Measurements from ENCODE around the gene CCDC85C. TPM values are rescaled to one million over a fixed set of nuclear protein-coding genes. Genes with fewer than 3 reads are reported as not detected.

The CCDC85C gene
- total RNA-seq, 2 experiments from 2014 or later: 6.4 to 15.0 TPM

GRCh38 chr14:99509871-99510555 lies 94.0 kb downstream of the CCDC85C start:
- CTCF ChIA-PET (ENCODE audit: unreplicated experiment): no interaction called here
- DNase-seq (ENCODE audit: low spot score): no peak

DNA sequence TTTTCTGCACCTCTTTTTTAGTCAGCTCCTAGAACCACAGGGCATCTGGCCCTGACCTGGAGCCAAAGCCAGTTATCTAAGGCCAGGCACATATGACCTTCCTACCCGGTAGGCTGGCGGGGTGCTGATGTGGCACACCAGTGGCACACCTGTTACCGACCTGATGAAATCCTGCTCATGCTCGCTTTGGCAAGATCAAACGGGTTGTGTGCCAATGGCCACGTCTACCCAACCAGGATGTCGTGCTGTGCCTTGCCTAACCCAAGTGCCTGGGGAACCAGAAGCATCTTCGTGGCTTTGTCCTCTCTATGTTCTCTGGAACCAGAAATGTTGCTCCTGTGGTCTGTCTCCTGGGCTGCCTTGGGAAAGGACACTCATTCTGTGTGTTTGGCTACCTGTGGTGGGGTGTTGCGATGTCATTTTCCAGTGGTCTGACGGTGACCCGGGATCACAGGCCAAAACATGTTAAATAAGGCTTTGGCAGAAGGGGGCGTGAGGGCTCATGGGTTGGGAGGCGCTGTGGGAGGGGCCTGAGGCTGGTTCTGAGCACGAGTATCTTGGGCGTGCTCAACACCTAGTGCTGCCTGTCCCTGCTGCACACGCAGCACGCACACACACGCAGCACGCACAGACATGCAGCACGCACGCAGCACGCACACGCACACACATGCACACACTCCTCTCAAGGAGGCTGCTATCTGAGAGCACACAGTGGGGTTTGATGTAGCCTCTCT lies 94.9 kb downstream of the CCDC85C start:
- no TSS peak for BruUV-seq (replicated peaks)
- ChIA-PET POLR2A (no interaction called here), CTCF (ENCODE audit: unreplicated experiment) (interaction anchor here (0.6 kb wide), 1 partner anchor 439 kb away, joined by 3 read pairs; no protein-coding TSS in a partner anchor)
- H3K4me3 ChIP-seq (ENCODE audit: low read depth, low read length, poor library complexity, severe bottlenecking): no peak overlapping the region
- H3K79me2 ChIP-seq (ENCODE audit: insufficient read depth, low read depth, low read length): no peaks in the 10 kb centered on the region
- no peaks in the 10 kb centered on the region for H3K4me1 ChIP-seq (ENCODE audit: insufficient read depth, low read length, poor library complexity, severe bottlenecking)
- no peak overlapping the region for H3K4me2 ChIP-seq (ENCODE audit: low read length)
- intact Hi-C loops (cut with micrococcal nuclease; ENCODE audit: unreplicated experiment): no loop called here
- TF ChIP-seq, protein P1, sequence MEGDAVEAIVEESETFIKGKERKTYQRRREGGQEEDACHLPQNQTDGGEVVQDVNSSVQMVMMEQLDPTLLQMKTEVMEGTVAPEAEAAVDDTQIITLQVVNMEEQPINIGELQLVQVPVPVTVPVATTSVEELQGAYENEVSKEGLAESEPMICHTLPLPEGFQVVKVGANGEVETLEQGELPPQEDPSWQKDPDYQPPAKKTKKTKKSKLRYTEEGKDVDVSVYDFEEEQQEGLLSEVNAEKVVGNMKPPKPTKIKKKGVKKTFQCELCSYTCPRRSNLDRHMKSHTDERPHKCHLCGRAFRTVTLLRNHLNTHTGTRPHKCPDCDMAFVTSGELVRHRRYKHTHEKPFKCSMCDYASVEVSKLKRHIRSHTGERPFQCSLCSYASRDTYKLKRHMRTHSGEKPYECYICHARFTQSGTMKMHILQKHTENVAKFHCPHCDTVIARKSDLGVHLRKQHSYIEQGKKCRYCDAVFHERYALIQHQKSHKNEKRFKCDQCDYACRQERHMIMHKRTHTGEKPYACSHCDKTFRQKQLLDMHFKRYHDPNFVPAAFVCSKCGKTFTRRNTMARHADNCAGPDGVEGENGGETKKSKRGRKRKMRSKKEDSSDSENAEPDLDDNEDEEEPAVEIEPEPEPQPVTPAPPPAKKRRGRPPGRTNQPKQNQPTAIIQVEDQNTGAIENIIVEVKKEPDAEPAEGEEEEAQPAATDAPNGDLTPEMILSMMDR (conservative IDR thresholded peaks at IDR 0.05; ENCODE audit: low read length): no peak
- TF ChIP-seq EZH2phosphoT487 (IDR thresholded peaks at IDR 0.05; ENCODE audit: borderline replicate concordance, low read depth, low read length): no peak
- no peaks in the 10 kb centered on the region for H3K9me2 ChIP-seq (ENCODE audit: insufficient read depth, low read length)
- no peaks in the 10 kb centered on the region for H4K20me1 ChIP-seq (ENCODE audit: insufficient read depth, low read length)
- no peak for DNase-seq (ENCODE audit: low spot score)
- no peak overlapping the region for H3K27ac ChIP-seq (ENCODE audit: low read depth, low read length, poor library complexity, severe bottlenecking)
- no peak overlapping the region for H2AFZ ChIP-seq (ENCODE audit: low read length)
- H3K36me3 ChIP-seq (ENCODE audit: insufficient read depth, low read length): peaks cover 70% of the 10 kb centered on the region
- H3K9me3 ChIP-seq (ENCODE audit: low read length): no peaks in the 10 kb centered on the region

More at GRCh38 chr14:99509871-99510555, 94.0 kb downstream of the CCDC85C start:
- Histone ChIP-seq H3K27ac (ENCODE audit: low read depth, low read length, poor library complexity, severe bottlenecking) (no peak overlapping the region), H3K4me3 (ENCODE audit: low read depth, low read length, poor library complexity, severe bottlenecking) (no peak overlapping the region), H3K36me3 (ENCODE audit: insufficient read depth, low read length) (peaks cover 61% of the 10 kb centered on the region), H3K4me1 (ENCODE audit: insufficient read depth, low read length, poor library complexity, severe bottlenecking) (no peaks in the 10 kb centered on the region), H3K79me2 (ENCODE audit: insufficient read depth, low read depth, low read length) (no peaks in the 10 kb centered on the region), H3K9me2 (ENCODE audit: insufficient read depth, low read length) (no peaks in the 10 kb centered on the region), H2AFZ (ENCODE audit: low read length) (no peak overlapping the region), H3K9me3 (ENCODE audit: low read length) (no peaks in the 10 kb centered on the region), H3K4me2 (ENCODE audit: low read length) (no peak overlapping the region), H4K20me1 (ENCODE audit: insufficient read depth, low read length) (no peaks in the 10 kb centered on the region)
- POLR2A ChIA-PET: no interaction called here
- no TSS peak for BruUV-seq (replicated peaks)
- no peak for TF ChIP-seq EZH2phosphoT487 (IDR thresholded peaks at IDR 0.05; ENCODE audit: borderline replicate concordance, low read depth, low read length)
- TF ChIP-seq, protein P1 (conservative IDR thresholded peaks at IDR 0.05; ENCODE audit: low read length): no peak
- intact Hi-C loops (cut with micrococcal nuclease; ENCODE audit: unreplicated experiment): no loop called here

Data from OCI-LY7 (cell line).